Measurements from ENCODE around the gene LDLRAP1.

- TF ChIP-seq ZFX (IDR thresholded peaks at IDR 0.05; ENCODE audit: borderline replicate concordance): no peak
- TF ChIP-seq, protein P1, sequence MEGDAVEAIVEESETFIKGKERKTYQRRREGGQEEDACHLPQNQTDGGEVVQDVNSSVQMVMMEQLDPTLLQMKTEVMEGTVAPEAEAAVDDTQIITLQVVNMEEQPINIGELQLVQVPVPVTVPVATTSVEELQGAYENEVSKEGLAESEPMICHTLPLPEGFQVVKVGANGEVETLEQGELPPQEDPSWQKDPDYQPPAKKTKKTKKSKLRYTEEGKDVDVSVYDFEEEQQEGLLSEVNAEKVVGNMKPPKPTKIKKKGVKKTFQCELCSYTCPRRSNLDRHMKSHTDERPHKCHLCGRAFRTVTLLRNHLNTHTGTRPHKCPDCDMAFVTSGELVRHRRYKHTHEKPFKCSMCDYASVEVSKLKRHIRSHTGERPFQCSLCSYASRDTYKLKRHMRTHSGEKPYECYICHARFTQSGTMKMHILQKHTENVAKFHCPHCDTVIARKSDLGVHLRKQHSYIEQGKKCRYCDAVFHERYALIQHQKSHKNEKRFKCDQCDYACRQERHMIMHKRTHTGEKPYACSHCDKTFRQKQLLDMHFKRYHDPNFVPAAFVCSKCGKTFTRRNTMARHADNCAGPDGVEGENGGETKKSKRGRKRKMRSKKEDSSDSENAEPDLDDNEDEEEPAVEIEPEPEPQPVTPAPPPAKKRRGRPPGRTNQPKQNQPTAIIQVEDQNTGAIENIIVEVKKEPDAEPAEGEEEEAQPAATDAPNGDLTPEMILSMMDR (IDR thresholded peaks at IDR 0.05): no peak
Measured at GRCh38 chr1:25612421-25612820, 69.0 kb downstream of the LDLRAP1 start.
